A172 (cell line): ENCODE results near the gene PRDM11. TPM values are rescaled to one million over a fixed set of nuclear protein-coding genes. Genes with fewer than 3 reads are reported as not detected.
A peak's percentile ranks its signal among the peaks of the same experiment; 100 is the strongest.

ENCODE experiments used
- DNase-seq: peaks from one replicate; pipeline ENCODE4 v3.0.0-alpha.2; 2015; ENCODE audit warnings: low spot score
- total RNA-seq: library from RNA; depleted of rRNA; stranded (reverse); fragments of >200 nt; shearing (Covaris generic); gene quantifications from 2 replicates; pipeline ENCODE4 v1.2.3, GENCODE V29; 2014

The PRDM11 gene
- total RNA-seq, 1 experiment from 2014 or later, result 10.1 TPM

- DNase-seq, result no peak
Measured at GRCh38 chr11:45141631-45142030, 4.8 kb upstream of the PRDM11 start.

GRCh38 chr11:45142241-45143055 is 4.0 kb upstream of the PRDM11 start:
- no peak for DNase-seq

GRCh38 chr11:45143494-45143893 is 2.9 kb upstream of the PRDM11 start:
- DNase-seq, result no peak

- no peak for DNase-seq
Measured at GRCh38 chr11:45144126-45145082, 2.0 kb upstream of the PRDM11 start.

GRCh38 chr11:45145083-45145378 is 1.4 kb upstream of the PRDM11 start:
- no peak for DNase-seq

GRCh38 chr11:45145379-45146071 is 914 bp upstream of the PRDM11 start:
- DNase-seq, result no peak

- peak; percentile 81 for DNase-seq
Measured at GRCh38 chr11:45147017-45147728, 734 bp downstream of the PRDM11 start.

- no peak for DNase-seq
Measured at GRCh38 chr11:45147891-45148675, 1.6 kb downstream of the PRDM11 start.

GRCh38 chr11:45149483-45150056 is 3.1 kb downstream of the PRDM11 start:
- no peak for DNase-seq

- DNase-seq, result no peak
Measured at GRCh38 chr11:45150301-45150700, 3.9 kb downstream of the PRDM11 start.

GRCh38 chr11:45150943-45151342 is 4.5 kb downstream of the PRDM11 start:
- DNase-seq, result no peak

GRCh38 chr11:45151362-45151982 is 5.0 kb downstream of the PRDM11 start:
- DNase-seq, result no peak

GRCh38 chr11:45152740-45153595 is 6.5 kb downstream of the PRDM11 start:
- DNase-seq, result no peak

GRCh38 chr11:45154276-45154675 is 7.8 kb downstream of the PRDM11 start:
- DNase-seq, result no peak

GRCh38 chr11:45155058-45155551 is 8.7 kb downstream of the PRDM11 start:
- DNase-seq, result no peak

- no peak for DNase-seq
Measured at GRCh38 chr11:45155627-45156180, 9.3 kb downstream of the PRDM11 start.

- no peak for DNase-seq
Measured at GRCh38 chr11:45156201-45156600, 9.8 kb downstream of the PRDM11 start.

GRCh38 chr11:45156741-45157140 is 10.3 kb downstream of the PRDM11 start:
- DNase-seq, result no peak
